ENCODE results near the gene ARHGEF38. TPM values are rescaled to one million over a fixed set of nuclear protein-coding genes. Genes with fewer than 3 reads are reported as not detected.
A peak's percentile ranks its signal among the peaks of the same experiment; 100 is the strongest.

Gene ARHGEF38
- total RNA-seq, 1 experiment from 2014 or later, result not detected

DNA sequence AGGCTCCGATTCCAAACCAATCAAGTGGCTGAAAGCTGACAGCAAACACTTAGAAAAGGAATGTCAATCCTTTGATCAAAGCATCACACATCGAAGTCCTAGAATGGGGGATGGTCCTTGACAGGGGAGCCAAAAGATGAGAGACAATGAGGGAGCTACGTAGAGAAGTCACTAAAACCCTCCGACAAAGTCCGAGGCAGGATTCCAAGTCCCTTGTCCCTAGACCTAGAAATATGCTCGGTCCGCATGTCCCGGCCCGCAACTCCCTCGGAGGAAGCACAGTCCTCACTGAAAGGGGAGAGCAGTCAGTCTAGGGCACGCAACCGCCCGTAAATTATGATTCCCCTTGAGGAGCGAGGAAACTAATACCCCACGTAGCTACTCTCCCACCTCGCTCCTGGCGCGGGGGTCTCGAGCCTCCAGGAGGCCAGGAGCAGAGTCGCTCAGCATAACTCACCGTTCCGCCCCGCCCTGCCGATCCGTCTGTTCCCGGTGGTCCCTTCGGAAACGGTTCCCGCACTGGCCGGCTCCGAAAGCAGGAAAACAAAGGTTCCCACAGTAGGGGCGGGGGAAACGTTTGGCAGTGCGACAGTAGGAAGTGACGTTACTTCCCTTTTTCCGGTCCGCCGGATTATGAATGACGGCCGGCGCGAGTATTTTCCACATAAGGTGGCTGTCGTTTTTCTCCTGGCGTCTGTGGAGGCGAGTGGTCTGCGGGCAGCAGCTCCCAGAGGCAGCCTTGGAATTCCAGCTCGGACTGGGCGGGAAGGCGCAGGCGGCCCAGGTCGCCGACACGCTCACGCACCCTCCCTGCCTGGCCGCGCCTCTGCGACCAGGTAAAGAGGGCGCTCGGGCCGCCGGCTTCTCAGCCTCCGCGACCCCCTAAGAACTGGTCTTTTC lies 156.0 kb downstream of the ARHGEF38 start, which contains the start of the genes GSTCD and INTS12:
GSTCD (plus strand) TSS at position 604 of the 900 bp plus-strand sequence. CDS start 8,830 bp downstream, outside the sequence.
INTS12 (minus strand) TSS at position 509 of the 900 bp plus-strand sequence. CDS start 8,684 bp downstream, outside the sequence.
- Histone ChIP-seq H3K4me3 (ENCODE audit: low read length) (peak within 1 kb of the TSS; percentile 93), H3K27me3 (ENCODE audit: low read length) (no peaks in the 10 kb centered on the region), H3K79me2 (ENCODE audit: low read length) (peaks cover 94% of the 10 kb centered on the region)

DNA sequence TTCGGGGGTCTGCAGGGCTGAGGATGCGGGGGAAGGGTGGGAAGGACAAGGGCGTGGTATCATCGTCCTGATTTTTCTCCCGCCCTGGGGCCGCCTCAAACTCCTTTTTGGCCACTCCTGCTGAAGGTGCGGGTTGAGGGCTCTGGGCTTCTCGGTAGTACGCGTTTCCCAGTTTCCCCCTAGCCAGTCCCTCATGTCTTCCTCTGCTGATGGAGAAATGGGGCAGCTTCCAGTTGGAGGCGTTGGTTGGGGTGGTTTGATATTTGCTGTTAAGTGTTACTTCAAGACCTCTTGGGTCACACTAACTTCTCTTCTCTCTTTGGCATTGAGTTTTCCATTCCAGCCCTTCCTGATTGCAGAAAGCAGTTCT lies 156.6 kb downstream of the ARHGEF38 start:
- Histone ChIP-seq H3K27me3 (ENCODE audit: low read length) (no peaks in the 10 kb centered on the region), H3K4me3 (ENCODE audit: low read length) (peak overlapping the region; percentile 93), H3K36me3 (ENCODE audit: insufficient read depth, low read length) (peaks cover 18% of the 10 kb centered on the region; the same call in 1 of the 2 replicates), H3K4me1 (ENCODE audit: low read length) (peaks cover 56% of the 10 kb centered on the region), H3K9me2 (replicated peaks; ENCODE audit: insufficient read depth, low read length) (no peaks in the 10 kb centered on the region; the same call in 1 of the 2 replicates), H3K9me3 (ENCODE audit: low read length) (no peaks in the 10 kb centered on the region), H3K9ac (ENCODE audit: low read length) (peak overlapping the region; percentile 77), H4K20me1 (ENCODE audit: insufficient read depth, low read depth, low read length) (no peaks in the 10 kb centered on the region; the same call in 1 of the 2 replicates), H2AFZ (ENCODE audit: low read length) (peak overlapping the region; percentile 85), H3K79me2 (ENCODE audit: low read length) (peaks cover 91% of the 10 kb centered on the region), H3K4me2 (ENCODE audit: low read depth, low read length, poor library complexity, severe bottlenecking) (peak overlapping the region; percentile 95), H3K27ac (ENCODE audit: low read length) (no peak overlapping the region)
- peak; percentile 69 for DNase-seq

More for the DNA sequence above, 156.0 kb downstream of the ARHGEF38 start, which contains the start of the genes GSTCD and INTS12:
- DNase-seq, result peak; percentile 97
- H3K4me2 ChIP-seq (ENCODE audit: low read depth, low read length, poor library complexity, severe bottlenecking), result peak within 1 kb of the TSS; percentile 95
- no peaks in the 10 kb centered on the region; the same call in 1 of the 2 replicates for H4K20me1 ChIP-seq (ENCODE audit: insufficient read depth, low read depth, low read length)
- H3K9ac ChIP-seq (ENCODE audit: low read length), result peak within 1 kb of the TSS; percentile 77
- H3K9me2 ChIP-seq (replicated peaks; ENCODE audit: insufficient read depth, low read length), result no peaks in the 10 kb centered on the region; the same call in 1 of the 2 replicates
- no peaks in the 10 kb centered on the region for H3K9me3 ChIP-seq (ENCODE audit: low read length)
- H3K4me1 ChIP-seq (ENCODE audit: low read length), result peaks cover 49% of the 10 kb centered on the region
- peaks cover 19% of the 10 kb centered on the region; the same call in 1 of the 2 replicates for H3K36me3 ChIP-seq (ENCODE audit: insufficient read depth, low read length)
- peak within 1 kb of the TSS; percentile 26; the same call in 1 of the 2 replicates for H3K27ac ChIP-seq (ENCODE audit: low read length)
- peak within 1 kb of the TSS; percentile 85 for H2AFZ ChIP-seq (ENCODE audit: low read length)

DNA sequence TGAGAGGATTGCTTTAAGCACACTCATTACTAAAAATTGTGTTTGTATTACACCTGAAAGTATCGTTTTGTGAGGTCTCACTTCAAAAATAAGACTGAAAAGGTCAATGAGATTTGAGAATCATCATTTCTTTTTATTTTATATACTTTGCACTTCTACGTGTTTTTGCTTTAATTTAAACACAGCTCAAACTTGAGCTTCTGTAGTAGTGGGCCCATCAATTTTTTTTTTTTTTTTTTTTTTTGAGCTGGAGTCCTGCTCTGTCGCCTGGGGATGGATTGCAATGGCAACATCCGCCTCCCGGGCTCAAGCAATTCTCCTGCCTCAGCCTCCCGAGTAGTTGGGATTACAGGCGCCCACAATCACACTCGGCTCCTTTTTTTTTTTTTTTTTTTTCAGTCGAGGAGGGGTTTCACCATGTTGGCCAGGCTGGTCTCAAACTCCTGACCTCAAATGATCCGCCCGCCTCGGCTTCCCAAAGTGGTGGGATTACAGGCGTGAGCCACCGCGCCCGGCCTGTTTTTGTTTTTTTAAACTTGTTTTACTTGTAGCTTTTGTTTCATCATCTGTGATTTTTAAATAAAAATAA lies 157.7 kb downstream of the ARHGEF38 start:
- peak overlapping the region; percentile 95 for H3K4me2 ChIP-seq (ENCODE audit: low read depth, low read length, poor library complexity, severe bottlenecking)
- H3K79me2 ChIP-seq (ENCODE audit: low read length), result peaks cover 88% of the 10 kb centered on the region
- H3K27ac ChIP-seq (ENCODE audit: low read length), result no peak overlapping the region
- peaks cover 7% of the 10 kb centered on the region; the same call in 1 of the 2 replicates for H3K36me3 ChIP-seq (ENCODE audit: insufficient read depth, low read length)
- no peaks in the 10 kb centered on the region for H3K27me3 ChIP-seq (ENCODE audit: low read length)
- H3K9ac ChIP-seq (ENCODE audit: low read length), result peak overlapping the region; percentile 77
- H3K9me3 ChIP-seq (ENCODE audit: low read length), result no peaks in the 10 kb centered on the region
- H4K20me1 ChIP-seq (ENCODE audit: insufficient read depth, low read depth, low read length), result no peaks in the 10 kb centered on the region; the same call in 1 of the 2 replicates
- no peak for DNase-seq
- H3K4me1 ChIP-seq (ENCODE audit: low read length), result peaks cover 66% of the 10 kb centered on the region
- H3K9me2 ChIP-seq (replicated peaks; ENCODE audit: insufficient read depth, low read length), result no peaks in the 10 kb centered on the region
- peak overlapping the region; percentile 93 for H3K4me3 ChIP-seq (ENCODE audit: low read length)
- no peak overlapping the region for H2AFZ ChIP-seq (ENCODE audit: low read length)

DNA sequence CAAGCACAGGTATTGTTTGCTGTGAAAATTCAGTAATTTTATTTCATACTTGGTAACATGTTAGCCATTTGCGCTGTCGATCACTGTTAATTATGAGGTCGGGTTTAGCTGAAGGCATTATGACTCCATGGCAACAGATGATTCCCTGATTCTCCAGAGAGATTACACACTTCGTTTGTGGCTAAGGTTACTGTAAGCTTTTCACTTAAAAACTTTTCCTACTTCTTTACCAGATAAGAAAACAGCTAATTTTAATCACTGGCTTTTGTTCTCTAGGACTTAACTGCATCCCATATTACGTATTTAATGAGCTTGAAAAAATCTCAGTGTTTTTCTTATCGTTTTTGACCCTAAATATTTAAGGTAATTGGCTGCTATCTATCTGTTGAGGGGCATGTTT lies 158.3 kb downstream of the ARHGEF38 start:
- no peak overlapping the region for H2AFZ ChIP-seq (ENCODE audit: low read length)
- H4K20me1 ChIP-seq (ENCODE audit: insufficient read depth, low read depth, low read length), result no peaks in the 10 kb centered on the region; the same call in 1 of the 2 replicates
- H3K27me3 ChIP-seq (ENCODE audit: low read length), result no peaks in the 10 kb centered on the region
- peaks cover 85% of the 10 kb centered on the region for H3K79me2 ChIP-seq (ENCODE audit: low read length)
- no peak overlapping the region for H3K9ac ChIP-seq (ENCODE audit: low read length)
- peaks cover 68% of the 10 kb centered on the region for H3K4me1 ChIP-seq (ENCODE audit: low read length)
- DNase-seq, result no peak
- no peak overlapping the region for H3K27ac ChIP-seq (ENCODE audit: low read length)
- H3K9me2 ChIP-seq (replicated peaks; ENCODE audit: insufficient read depth, low read length), result no peaks in the 10 kb centered on the region
- H3K36me3 ChIP-seq (ENCODE audit: insufficient read depth, low read length), result 0 out of 2 replicates have a peak, but pooled peaks cover 4% of the 10 kb centered on the region
- H3K4me2 ChIP-seq (ENCODE audit: low read depth, low read length, poor library complexity, severe bottlenecking), result peak overlapping the region; percentile 23
- no peak overlapping the region for H3K4me3 ChIP-seq (ENCODE audit: low read length)
- H3K9me3 ChIP-seq (ENCODE audit: low read length), result no peaks in the 10 kb centered on the region

DNA sequence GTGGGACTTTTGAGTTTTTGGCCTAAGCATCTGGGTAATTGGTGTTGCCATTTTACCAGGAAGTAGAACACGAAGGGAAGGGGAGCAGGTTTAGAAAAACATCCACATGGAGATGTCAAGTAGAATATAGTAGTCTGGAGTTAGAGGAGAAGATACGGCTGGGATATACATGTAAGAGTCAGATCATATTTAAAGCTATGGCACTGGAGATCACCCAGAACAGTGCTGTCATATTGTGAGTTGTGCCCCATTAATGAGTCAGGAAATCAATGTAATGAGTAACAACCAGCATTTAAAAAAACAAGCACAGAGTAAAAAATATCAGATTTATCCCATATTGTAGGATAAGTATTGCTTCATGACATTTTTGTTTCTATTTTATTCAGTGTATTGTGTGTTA lies 160.3 kb downstream of the ARHGEF38 start:
- Histone ChIP-seq H3K4me1 (ENCODE audit: low read length) (peaks cover 56% of the 10 kb centered on the region), H3K36me3 (ENCODE audit: insufficient read depth, low read length) (no peaks in the 10 kb centered on the region; the same call in 1 of the 2 replicates), H3K9ac (ENCODE audit: low read length) (no peak overlapping the region), H3K9me3 (ENCODE audit: low read length) (no peaks in the 10 kb centered on the region), H3K4me3 (ENCODE audit: low read length) (no peak overlapping the region), H4K20me1 (ENCODE audit: insufficient read depth, low read depth, low read length) (no peaks in the 10 kb centered on the region; the same call in 1 of the 2 replicates), H3K27me3 (ENCODE audit: low read length) (no peaks in the 10 kb centered on the region), H3K27ac (ENCODE audit: low read length) (no peak overlapping the region), H3K4me2 (ENCODE audit: low read depth, low read length, poor library complexity, severe bottlenecking) (no peak overlapping the region), H2AFZ (ENCODE audit: low read length) (no peak overlapping the region), H3K79me2 (ENCODE audit: low read length) (peaks cover 84% of the 10 kb centered on the region), H3K9me2 (replicated peaks; ENCODE audit: insufficient read depth, low read length) (no peaks in the 10 kb centered on the region)
- DNase-seq, result no peak

DNA sequence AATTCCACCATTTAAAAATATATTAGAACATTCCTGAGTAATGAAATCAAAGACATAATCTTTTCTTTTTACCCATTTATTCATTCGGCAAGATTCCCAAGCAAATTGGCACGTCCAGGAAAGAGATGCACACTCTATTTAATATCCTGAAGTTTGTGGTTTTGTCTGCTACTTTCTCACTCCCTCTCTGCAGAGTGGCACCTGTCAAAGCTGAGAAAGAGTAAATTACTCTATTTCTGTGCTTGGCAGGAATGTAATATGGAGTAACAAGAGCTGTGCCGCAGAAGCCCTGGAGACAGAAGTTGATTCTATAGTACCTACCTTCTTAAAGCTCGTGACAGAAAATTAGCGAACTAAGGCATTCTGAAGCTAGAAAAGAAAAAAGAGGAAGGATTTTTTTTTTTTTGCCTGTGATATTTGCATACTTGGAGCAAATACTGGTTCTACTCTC lies 161.7 kb downstream of the ARHGEF38 start:
- Histone ChIP-seq H2AFZ (ENCODE audit: low read length) (no peak overlapping the region), H3K36me3 (ENCODE audit: insufficient read depth, low read length) (peaks cover 1% of the 10 kb centered on the region; the same call in 1 of the 2 replicates), H4K20me1 (ENCODE audit: insufficient read depth, low read depth, low read length) (no peaks in the 10 kb centered on the region; the same call in 1 of the 2 replicates), H3K79me2 (ENCODE audit: low read length) (peaks cover 77% of the 10 kb centered on the region), H3K9me3 (ENCODE audit: low read length) (no peaks in the 10 kb centered on the region), H3K27ac (ENCODE audit: low read length) (peak overlapping the region; percentile 65), H3K27me3 (ENCODE audit: low read length) (no peaks in the 10 kb centered on the region), H3K4me3 (ENCODE audit: low read length) (peak overlapping the region; percentile 52), H3K4me1 (ENCODE audit: low read length) (peaks cover 56% of the 10 kb centered on the region), H3K9ac (ENCODE audit: low read length) (peak overlapping the region; percentile 48), H3K9me2 (replicated peaks; ENCODE audit: insufficient read depth, low read length) (no peaks in the 10 kb centered on the region), H3K4me2 (ENCODE audit: low read depth, low read length, poor library complexity, severe bottlenecking) (peak overlapping the region; percentile 77)
- peak; percentile 94 for DNase-seq

DNA sequence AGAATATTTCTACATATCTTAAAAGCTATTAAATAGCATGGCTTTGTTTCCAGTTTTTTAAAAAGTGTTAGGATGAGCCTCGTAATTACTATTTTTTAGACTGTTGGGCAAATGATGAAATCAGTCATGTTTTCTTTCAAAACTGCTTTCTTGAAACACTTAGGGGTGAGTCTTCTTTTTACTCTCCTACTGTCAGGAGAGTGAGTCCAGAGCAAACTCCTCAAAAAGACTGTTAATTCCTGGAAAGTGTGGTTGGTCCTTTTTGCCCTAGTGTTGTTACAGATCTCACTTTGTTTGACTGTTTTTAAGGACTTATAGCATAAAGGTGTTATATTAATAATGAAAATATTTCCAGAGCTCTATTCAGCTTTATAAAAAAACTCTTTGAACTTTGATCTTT lies 162.5 kb downstream of the ARHGEF38 start:
- Histone ChIP-seq H3K9ac (ENCODE audit: low read length) (no peak overlapping the region), H3K4me1 (ENCODE audit: low read length) (peaks cover 50% of the 10 kb centered on the region), H3K27ac (ENCODE audit: low read length) (peak overlapping the region; percentile 40), H3K4me3 (ENCODE audit: low read length) (0 out of 2 replicates have a peak overlapping the region, but pooled peaks have one; percentile 17), H3K36me3 (ENCODE audit: insufficient read depth, low read length) (peaks cover 7% of the 10 kb centered on the region; the same call in 1 of the 2 replicates), H3K4me2 (ENCODE audit: low read depth, low read length, poor library complexity, severe bottlenecking) (peak overlapping the region; percentile 77), H3K9me3 (ENCODE audit: low read length) (no peaks in the 10 kb centered on the region), H4K20me1 (ENCODE audit: insufficient read depth, low read depth, low read length) (no peaks in the 10 kb centered on the region; the same call in 1 of the 2 replicates), H3K9me2 (replicated peaks; ENCODE audit: insufficient read depth, low read length) (no peaks in the 10 kb centered on the region), H3K79me2 (ENCODE audit: low read length) (peaks cover 69% of the 10 kb centered on the region), H2AFZ (ENCODE audit: low read length) (no peak overlapping the region), H3K27me3 (ENCODE audit: low read length) (no peaks in the 10 kb centered on the region)
- no peak for DNase-seq
